Common myeloid progenitor, CD34-positive (primary cell): ENCODE measurements around the gene FBXL20.
"Not testable (repeated sequence)": the region's sequence is repeated elsewhere in the genome, so short reads cannot be mapped to it uniquely, and the experiment has no call there.

Experiments
- CTCF ChIA-PET: fragments of 350-600 bp; sonication (Branson Sonifier 250); formaldehyde crosslinking; loops from one replicate; lab custom pipeline; 2021; ENCODE audit warnings: antibody characterized with exemption; lab: Charles Lee
- POLR2A ChIA-PET: fragments of 350-600 bp; sonication (Branson Sonifier 250); formaldehyde crosslinking; loops from one replicate; lab custom pipeline; 2021; ENCODE audit warnings: antibody characterized with exemption; lab: Charles Lee
- DNase-seq, 3 donors: peaks; one replicate each; pipeline versions ENCODE4 v3.0.0 to v3.0.0-alpha.2; 2013
- H3K27ac ChIP-seq, 2 experiments: 1 replicate in 1 of 2; 2 replicates in 1 of 2; pipeline ENCODE4 v1.7.0; 2013; ENCODE audit warnings: inconsistent platforms in 2 of 2, low read length in 2 of 2, mild to moderate bottlenecking in 2 of 2, low read depth in 1 of 2, moderate library complexity in 1 of 2; ENCODE audit not compliant: severe bottlenecking in 2 of 2, insufficient read depth in 1 of 2, poor library complexity in 1 of 2
- H3K27me3 ChIP-seq, 5 experiments: replicated peaks in 2 of 5; 1 replicate in 3 of 5; 2 replicates in 2 of 5; pipeline versions ENCODE4 v1.6.1 to v1.7.0; 2013; ENCODE audit warnings: low read length in 4 of 5, mild to moderate bottlenecking in 2 of 5, moderate library complexity in 2 of 5, inconsistent platforms in 1 of 5; ENCODE audit not compliant: insufficient read depth in 5 of 5, control insufficient read depth in 4 of 5
- H3K36me3 ChIP-seq, 4 experiments: 1 replicate in 2 of 4; 2 replicates in 2 of 4; pipeline versions ENCODE4 v1.6.1 to v1.7.0; 2013; ENCODE audit warnings: low read length in 3 of 4, control low read depth in 1 of 4, mild to moderate bottlenecking in 1 of 4; ENCODE audit not compliant: control insufficient read depth in 4 of 4, insufficient read depth in 4 of 4
- H3K4me1 ChIP-seq, 4 experiments: 1 replicate in 3 of 4; 2 replicates in 1 of 4; pipeline versions ENCODE4 v1.6.1 to v1.7.1; 2013; ENCODE audit warnings: low read length in 3 of 4, mild to moderate bottlenecking in 3 of 4, control low read depth in 1 of 4, inconsistent platforms in 1 of 4, moderate library complexity in 1 of 4; ENCODE audit not compliant: control insufficient read depth in 4 of 4, insufficient read depth in 4 of 4; ENCODE audit errors: control extremely low read depth in 1 of 4
- H3K4me3 ChIP-seq, 7 experiments: 1 replicate in 4 of 7; 2 replicates in 3 of 7; pipeline versions ENCODE4 v1.5.1 to v1.7.0; 2013; ENCODE audit warnings: mild to moderate bottlenecking in 7 of 7, low read length in 6 of 7, moderate library complexity in 6 of 7, inconsistent platforms in 2 of 7, low read depth in 2 of 7, control low read depth in 1 of 7; ENCODE audit not compliant: insufficient read depth in 4 of 7, control insufficient read depth in 1 of 7; ENCODE audit errors: extremely low read depth in 1 of 7
- H3K9me3 ChIP-seq, 5 experiments: 1 replicate in 4 of 5; 2 replicates in 1 of 5; pipeline versions ENCODE4 v1.6.1 to v1.7.1; 2013; ENCODE audit warnings: low read length in 4 of 5, mild to moderate bottlenecking in 2 of 5, inconsistent platforms in 1 of 5, low read depth in 1 of 5, moderate library complexity in 1 of 5; ENCODE audit not compliant: control insufficient read depth in 4 of 5, insufficient read depth in 2 of 5; ENCODE audit errors: control extremely low read depth in 1 of 5
- WGBS: methylation state at CpG from one replicate; pipeline ENCODE4 v1.1.5; 2013; ENCODE audit not compliant: insufficient coverage; 5-methylcytosine and 5-hydroxymethylcytosine counted together

FBXL20 gene

DNA sequence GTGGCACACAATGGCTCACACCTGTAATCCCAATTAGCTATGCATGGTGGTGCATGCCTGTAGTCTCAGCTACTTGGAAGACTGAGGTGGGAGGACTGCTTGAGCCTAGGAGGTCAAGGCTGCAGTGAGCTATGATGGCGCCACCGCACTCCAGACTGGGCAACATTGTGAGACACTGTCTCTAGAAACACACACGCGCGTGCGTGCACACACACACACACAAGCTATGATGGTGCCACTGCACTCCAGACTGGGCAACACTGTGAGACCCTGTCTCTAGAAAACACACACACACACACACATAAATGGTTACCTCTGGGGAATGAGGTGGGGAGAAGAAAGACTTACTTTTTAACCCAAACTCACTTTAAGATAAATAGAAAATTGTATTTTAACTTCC lies 16.4 kb downstream of the FBXL20 start:
- no peak for DNase-seq
- peaks cover 0 to 9% (median 4%) of the 10 kb centered on the region in 4 experiments for H3K4me1 ChIP-seq
- ChIA-PET POLR2A (interaction anchor here (1.0 kb wide), 1 partner anchor 15 kb away, joined by 3 read pairs; no protein-coding TSS in a partner anchor), CTCF (no interaction called here)
- H3K36me3 ChIP-seq: no peaks in the 10 kb centered on the region
- H3K9me3 ChIP-seq: no peaks in the 10 kb centered on the region
- H3K4me3 ChIP-seq: no peak overlapping the region
- no CpG with 5 or more reads among the region's 6 CpGs for WGBS
- no peaks in the 10 kb centered on the region for H3K27me3 ChIP-seq
- peak overlapping the region in 1 of 2 experiments; percentile 59 for H3K27ac ChIP-seq

GRCh38 chr17:39380144-39380543 lies 21.3 kb downstream of the FBXL20 start:
- Histone ChIP-seq H3K9me3 (no peaks in the 10 kb centered on the region), H3K36me3 (no peaks in the 10 kb centered on the region), H3K4me1 (peaks cover 0 to 7% (median 4%) of the 10 kb centered on the region in 4 experiments), H3K27ac (no peak overlapping the region), H3K4me3 (no peak overlapping the region), H3K27me3 (no peaks in the 10 kb centered on the region)
- 82% methylated on average over 1 of the region's 2 CpGs for WGBS
- ChIA-PET CTCF (interaction anchor here (1.3 kb wide), 1 partner anchor 10 kb away, joined by 4 read pairs; no protein-coding TSS in a partner anchor), POLR2A (no interaction called here)
- no peak for DNase-seq

DNA sequence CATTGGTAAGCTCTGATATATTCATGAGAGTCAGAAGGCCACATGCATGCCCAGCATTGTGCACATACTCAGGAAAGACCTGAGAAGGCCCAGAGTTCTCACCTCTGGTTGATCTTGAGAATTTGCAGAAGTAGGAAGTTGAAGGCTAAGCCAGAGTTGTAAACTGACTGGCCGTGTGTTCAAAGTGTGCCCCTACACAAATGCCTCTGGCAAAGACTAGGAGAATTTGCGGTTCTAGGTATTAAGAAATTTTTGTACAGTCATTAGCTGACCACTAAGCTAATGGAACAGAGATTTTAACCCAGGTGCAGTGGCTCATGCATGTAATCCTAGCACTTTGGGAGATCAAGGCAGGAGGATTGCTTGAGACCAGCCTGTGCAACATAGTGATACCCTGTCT lies 25.0 kb downstream of the FBXL20 start:
- peak overlapping the region in 1 of 2 experiments; percentile 25 for H3K27ac ChIP-seq
- H3K36me3 ChIP-seq: no peaks in the 10 kb centered on the region
- no peaks in the 10 kb centered on the region for H3K27me3 ChIP-seq
- H3K9me3 ChIP-seq: no peaks in the 10 kb centered on the region
- ChIA-PET CTCF (interaction anchor here (0.5 to 1.7 kb wide), 5 partner anchors 18 to 106 kb away, joined by 3 to 4 read pairs (median 3); no protein-coding TSS in a partner anchor), POLR2A (no interaction called here)
- peaks cover 0 to 5% (median 1%) of the 10 kb centered on the region in 4 experiments for H3K4me1 ChIP-seq
- no peak for DNase-seq
- 93% methylated on average over 2 of the region's 2 CpGs for WGBS
- no peak overlapping the region for H3K4me3 ChIP-seq

DNA sequence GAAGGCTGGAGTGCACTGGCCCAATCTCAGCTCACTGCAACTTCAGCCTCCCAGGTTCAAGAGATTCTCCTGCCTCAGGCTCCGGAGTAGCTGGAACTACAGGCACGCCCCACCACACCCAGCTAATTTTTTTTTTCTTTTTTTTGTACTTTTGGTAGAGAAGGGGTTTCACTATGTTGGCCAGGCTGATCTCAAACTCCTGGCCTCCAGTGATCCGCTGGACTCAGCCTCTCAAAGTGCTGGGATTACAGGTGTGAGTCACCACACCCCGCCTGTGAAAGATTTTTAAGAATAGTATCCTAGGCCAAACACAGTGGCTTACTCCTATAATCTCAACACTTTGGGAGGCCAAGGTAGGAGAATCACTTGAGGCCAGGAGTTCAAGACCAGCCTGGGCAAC lies 33.6 kb downstream of the FBXL20 start:
- H3K9me3 ChIP-seq, H3K4me3 ChIP-seq, H3K27ac ChIP-seq, H3K36me3 ChIP-seq, H3K27me3 ChIP-seq, H3K4me1 ChIP-seq, DNase-seq, POLR2A ChIA-PET: not testable (repeated sequence)
- CTCF ChIA-PET: interaction anchor here (0.6 kb wide), 1 partner anchor 24 kb away, joined by 3 read pairs; no protein-coding TSS in a partner anchor
- WGBS: no CpG with 5 or more reads among the region's 4 CpGs

DNA sequence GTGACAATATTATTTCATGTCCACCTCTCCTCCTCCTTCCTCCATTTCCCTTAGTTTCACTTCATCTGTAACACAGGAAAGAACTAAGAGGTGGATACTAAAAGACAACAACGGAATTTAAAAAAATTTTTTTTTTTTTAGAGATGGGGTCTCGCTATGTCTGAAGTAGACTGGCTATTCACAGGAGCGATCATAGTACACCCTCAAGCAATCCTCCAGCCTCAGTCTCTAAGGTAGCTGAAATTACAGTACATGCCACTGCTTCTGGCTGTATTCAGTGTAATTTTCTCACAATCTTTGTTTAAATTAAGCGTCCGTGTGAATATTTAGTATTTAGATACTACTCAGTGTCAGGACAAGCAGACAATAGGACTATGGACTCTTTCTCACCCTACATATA lies 35.6 kb downstream of the FBXL20 start:
- WGBS: 100% methylated on average over 1 of the region's 5 CpGs
- Histone ChIP-seq H3K36me3 (peaks cover 0 to 7% (median 0%) of the 10 kb centered on the region in 4 experiments), H3K4me1 (peaks cover 0 to 9% (median 5%) of the 10 kb centered on the region in 4 experiments), H3K4me3 (no peak overlapping the region), H3K27ac (peak overlapping the region in 1 of 2 experiments; percentile 36), H3K9me3 (no peaks in the 10 kb centered on the region), H3K27me3 (no peaks in the 10 kb centered on the region)
- POLR2A ChIA-PET: interaction anchor here (0.6 kb wide), 1 partner anchor 109 kb away, joined by 5 read pairs; no protein-coding TSS in a partner anchor
- CTCF ChIA-PET: interaction anchor here (0.9 to 1.0 kb wide), 2 partner anchors 8 to 95 kb away, joined by 3 read pairs; no protein-coding TSS in a partner anchor
- no peak for DNase-seq

DNA sequence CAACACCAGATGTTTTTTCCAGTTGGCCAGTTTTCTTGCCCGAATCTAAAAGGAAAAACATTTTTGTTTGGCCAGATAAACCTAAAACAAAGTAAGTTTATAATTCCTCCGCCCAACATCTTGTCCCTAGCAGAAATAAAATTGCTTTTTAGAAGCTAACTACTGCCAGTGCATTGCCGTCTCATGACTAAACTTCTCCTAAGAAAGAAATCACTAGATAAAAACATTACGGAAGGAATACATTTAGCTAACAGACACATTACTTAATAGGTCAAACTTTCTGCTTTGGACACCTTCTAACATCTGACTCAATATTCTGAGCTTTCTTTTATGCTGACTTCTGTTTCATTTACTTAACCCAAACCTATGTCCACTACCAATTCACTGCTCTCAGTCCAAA lies 36.2 kb downstream of the FBXL20 start:
- ChIA-PET CTCF (interaction anchor here (0.8 kb wide), 1 partner anchor 11 kb away, joined by 3 read pairs; no protein-coding TSS in a partner anchor), POLR2A (no interaction called here)
- DNase-seq: no peak
- Histone ChIP-seq H3K4me1 (peaks cover 0 to 9% (median 5%) of the 10 kb centered on the region in 4 experiments), H3K9me3 (no peaks in the 10 kb centered on the region), H3K36me3 (peaks cover 0 to 7% (median 0%) of the 10 kb centered on the region in 4 experiments), H3K4me3 (no peak overlapping the region), H3K27me3 (no peaks in the 10 kb centered on the region), H3K27ac (peak overlapping the region in 1 of 2 experiments; percentile 36)
- 100% methylated on average over 3 of the region's 4 CpGs for WGBS
